Thoracic aorta (tissue), 2 donors: Measurements from ENCODE around the gene CACNG7. TPM values are rescaled to one million over a fixed set of nuclear protein-coding genes. Genes with fewer than 3 reads are reported as not detected.

Source experiments
- ATAC-seq: fragments of 150-250 bp; one replicate; pipeline ENCODE4 v1.8.0; 2017; ENCODE audit warnings: low read depth; ENCODE audit not compliant: insufficient number of reproducible peaks, low FRiP score
- DNase-seq: peaks from one replicate; pipeline ENCODE4 v3.0.0-alpha.2; 2020; ENCODE audit warnings: low spot score
- H3K27ac ChIP-seq, 2 donors: fragments of 200-600 bp; sonication (generic); 1 replicate in 1 of 2; 2 replicates in 1 of 2; pipeline ENCODE4 v1.5.1; 2016; ENCODE audit warnings: mild to moderate bottlenecking in 2 of 2, moderate library complexity in 2 of 2
- H3K27me3 ChIP-seq: fragments of 200-600 bp; sonication (generic); replicated peaks from 2 replicates; pipeline ENCODE4 v1.6.0; 2016; ENCODE audit warnings: mild to moderate bottlenecking; ENCODE audit not compliant: insufficient read depth
- H3K36me3 ChIP-seq: fragments of 200-600 bp; sonication (generic); one replicate; pipeline ENCODE4 v1.5.1; 2016
- H3K4me1 ChIP-seq, 2 donors: fragments of 200-600 bp; sonication (generic); 1 replicate in 1 of 2; 2 replicates in 1 of 2; pipeline versions ENCODE4 v1.5.1 to v1.6.0; 2016; ENCODE audit warnings: low read depth in 2 of 2, mild to moderate bottlenecking in 1 of 2; ENCODE audit not compliant: control insufficient read depth in 1 of 2
- H3K4me3 ChIP-seq: fragments of 200-600 bp; sonication (generic); 2 replicates; pipeline ENCODE4 v1.5.1; 2016; ENCODE audit warnings: mild to moderate bottlenecking
- H3K9me3 ChIP-seq: fragments of 200-600 bp; sonication (generic); 2 replicates; pipeline ENCODE4 v1.5.1; 2016
- CTCF ChIP-seq: fragments of 200-600 bp; sonication (generic); IDR thresholded peaks from one replicate; pipeline ENCODE4 v1.5.1; 2019; ENCODE audit warnings: antibody characterized with exemption
- total RNA-seq, 2 donors: library from RNA; depleted of rRNA; stranded (reverse); fragments of >200 nt; gene quantifications; one replicate each; pipeline versions ENCODE4 v1.1.0 to v1.2.3, GENCODE V29; 2016

The CACNG7 gene
- total RNA-seq, 2 donors from 2014 or later, result not detected

DNA sequence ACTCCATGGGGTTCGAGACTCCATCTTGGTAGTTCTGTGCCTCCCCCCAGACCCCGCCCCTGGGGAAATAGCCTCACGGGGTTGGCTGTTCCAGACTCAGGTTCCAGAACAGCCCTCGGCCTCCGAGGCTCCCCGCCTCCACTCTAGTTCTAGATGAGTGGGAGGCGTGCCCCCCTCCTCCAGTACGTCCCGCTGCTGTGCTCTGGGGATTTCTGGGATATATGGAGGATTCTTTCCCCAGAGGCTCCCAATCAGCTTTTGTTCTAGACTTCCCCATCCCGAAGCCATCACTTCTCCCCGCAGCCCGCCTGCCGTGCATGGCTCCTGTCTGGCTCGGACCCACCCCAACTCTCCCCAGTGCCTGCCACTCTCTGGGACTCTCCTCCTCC lies 1.9 kb upstream of the CACNG7 start:
- H3K4me1 ChIP-seq, result peaks cover 0 to 18% of the 10 kb centered on the region in 2 donors
- H3K27me3 ChIP-seq, result peaks cover 22% of the 10 kb centered on the region
- DNase-seq (no peak), ATAC-seq (no peak)
- H3K36me3 ChIP-seq, result no peaks in the 10 kb centered on the region
- no peak overlapping the region for H3K4me3 ChIP-seq
- H3K27ac ChIP-seq, result no peak overlapping the region
- H3K9me3 ChIP-seq, result no peaks in the 10 kb centered on the region
- no peak for TF ChIP-seq CTCF

- no peak for ATAC-seq
- H3K27me3 ChIP-seq, result peaks cover 22% of the 10 kb centered on the region
- peaks cover 0 to 18% of the 10 kb centered on the region in 2 donors for H3K4me1 ChIP-seq
- H3K9me3 ChIP-seq, result no peaks in the 10 kb centered on the region
- TF ChIP-seq CTCF, result no peak
- H3K36me3 ChIP-seq, result no peaks in the 10 kb centered on the region
- H3K27ac ChIP-seq, result no peak overlapping the region
- DNase-seq, result no peak
- no peak overlapping the region for H3K4me3 ChIP-seq
These were observed 1.4 kb upstream of the CACNG7 start for GRCh38 chr19:53907690-53908089.

DNA sequence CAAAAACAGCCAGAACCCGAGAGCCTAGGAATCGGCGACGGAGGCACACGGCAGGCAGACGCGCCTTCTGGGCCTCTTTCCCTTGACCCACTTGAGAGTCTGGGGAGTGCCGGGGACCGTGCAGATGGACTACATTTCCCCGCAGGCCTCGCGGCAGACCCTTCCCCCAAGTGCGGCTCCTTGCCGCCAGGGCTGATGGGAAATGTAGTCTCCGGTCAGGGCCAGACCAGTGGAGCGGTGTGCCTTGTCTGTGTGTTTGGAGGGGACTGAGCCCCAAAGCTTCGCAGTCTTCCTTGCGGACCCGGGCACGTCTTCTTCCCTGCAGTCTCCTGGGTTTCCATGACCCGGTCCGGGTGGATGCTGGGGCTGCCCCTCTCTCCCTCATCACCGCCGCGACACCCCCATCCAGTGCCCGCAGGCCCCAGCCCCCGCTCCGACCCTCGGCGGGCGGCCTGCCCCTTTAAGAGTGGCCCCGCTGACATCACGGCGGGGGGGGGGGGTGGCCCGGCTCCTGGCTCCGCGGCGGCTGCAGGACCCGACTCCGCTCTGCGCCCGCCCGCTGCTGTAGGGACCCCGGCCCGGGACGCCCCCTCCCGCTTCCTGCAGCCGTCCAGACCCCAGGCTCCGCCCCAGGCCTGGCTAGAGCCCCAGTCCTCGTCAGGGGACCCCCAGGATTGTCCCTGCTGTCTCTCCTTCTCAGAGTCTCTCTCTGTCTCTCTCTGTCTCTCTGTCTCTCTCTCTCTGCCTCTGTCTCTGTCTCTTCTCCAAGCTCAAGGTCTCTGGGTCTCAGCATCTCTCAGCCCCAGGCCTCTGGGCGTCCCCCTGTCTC lies 758 bp upstream of the CACNG7 start:
- no peak for TF ChIP-seq CTCF
- H3K36me3 ChIP-seq, result no peaks in the 10 kb centered on the region
- H3K9me3 ChIP-seq, result no peaks in the 10 kb centered on the region
- DNase-seq (no peak), ATAC-seq (no peak)
- H3K4me3 ChIP-seq, result peak overlapping the region; percentile 15
- peaks cover 22% of the 10 kb centered on the region for H3K27me3 ChIP-seq
- H3K4me1 ChIP-seq, result peaks cover 0 to 18% of the 10 kb centered on the region in 2 donors
- no peak overlapping the region for H3K27ac ChIP-seq

DNA sequence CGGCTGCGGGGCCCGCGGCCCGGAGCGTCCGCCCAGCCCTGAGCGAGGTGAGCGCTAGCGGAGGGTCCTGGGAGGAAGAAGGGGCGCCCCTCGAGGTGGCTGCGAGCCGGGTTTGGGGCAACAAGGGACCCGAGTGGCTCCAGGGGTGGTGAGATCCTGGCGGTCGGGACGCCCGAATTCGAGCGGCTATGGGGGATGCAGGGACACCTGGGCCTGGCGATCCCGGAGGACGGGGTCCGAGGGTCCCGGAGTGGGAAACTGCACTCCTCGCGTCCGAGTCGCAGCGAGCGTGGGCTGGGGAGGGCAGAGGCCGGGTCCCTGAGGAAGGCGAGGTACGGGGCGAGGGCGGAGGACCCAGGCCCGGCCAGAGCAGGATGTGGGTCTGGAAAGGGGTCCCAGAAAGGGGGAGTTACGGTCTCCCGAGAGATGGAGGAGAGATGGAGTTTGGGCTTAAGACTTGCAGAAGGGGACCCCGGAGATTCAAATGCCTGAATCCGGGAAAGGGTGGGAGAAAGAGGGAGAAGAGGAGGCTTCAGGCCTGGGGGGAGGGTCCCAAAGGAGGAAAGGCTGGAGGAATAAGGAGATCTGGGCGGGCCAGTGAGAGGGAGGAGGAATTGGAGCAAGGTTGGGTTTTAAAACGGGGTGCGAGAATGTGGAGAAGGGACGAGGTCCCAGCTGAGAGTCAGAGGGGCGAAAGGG lies 542 bp downstream of the CACNG7 start:
- TF ChIP-seq CTCF, result no peak
- H3K27me3 ChIP-seq, result peaks cover 22% of the 10 kb centered on the region

GRCh38 chr19:53910170-53910518 lies 1.1 kb downstream of the CACNG7 start:
- TF ChIP-seq CTCF, result no peak
- peaks cover 22% of the 10 kb centered on the region for H3K27me3 ChIP-seq
- H3K36me3 ChIP-seq, result no peaks in the 10 kb centered on the region
- ATAC-seq, result no peak
- H3K9me3 ChIP-seq, result no peaks in the 10 kb centered on the region
- no peak overlapping the region for H3K27ac ChIP-seq
- H3K4me1 ChIP-seq, result peaks cover 0 to 18% of the 10 kb centered on the region in 2 donors
- no peak overlapping the region for H3K4me3 ChIP-seq
- DNase-seq, result no peak

More for the DNA sequence above, 542 bp downstream of the CACNG7 start:
- H3K4me3 ChIP-seq, result no peak overlapping the region
- DNase-seq, result no peak
- H3K4me1 ChIP-seq, result peaks cover 0 to 18% of the 10 kb centered on the region in 2 donors
- no peak overlapping the region for H3K27ac ChIP-seq
- H3K9me3 ChIP-seq, result no peaks in the 10 kb centered on the region
- ATAC-seq, result no peak
- no peaks in the 10 kb centered on the region for H3K36me3 ChIP-seq
